Nephron (organoid): ENCODE data around the gene ACR.

Experiments used
- H3K27ac Mint-ChIP-seq, 3 experiments: 2 replicates each; pipeline ENCODE4 v1.8.0; 2020; ENCODE audit warnings: mixed read lengths in 3 of 3, mild to moderate bottlenecking in 2 of 3, moderate library complexity in 1 of 3
- H3K27me3 Mint-ChIP-seq: 2 replicates; pipeline ENCODE4 v1.8.0; 2021; ENCODE audit warnings: low read depth, mild to moderate bottlenecking, moderate library complexity, mixed read lengths
- H3K36me3 Mint-ChIP-seq: 2 replicates; pipeline ENCODE4 v1.8.0; 2020; ENCODE audit warnings: low read depth, mixed read lengths
- H3K4me1 Mint-ChIP-seq: 2 replicates; pipeline ENCODE4 v1.8.0; 2020; ENCODE audit warnings: mixed read lengths
- H3K4me3 Mint-ChIP-seq, 3 experiments: 2 replicates each; pipeline ENCODE4 v1.8.0; 2020; ENCODE audit warnings: mild to moderate bottlenecking in 3 of 3, mixed read lengths in 3 of 3, moderate library complexity in 2 of 3
- H3K9me3 Mint-ChIP-seq: 2 replicates; pipeline ENCODE4 v1.8.0; 2020; ENCODE audit warnings: mixed read lengths
- TF ChIP-seq, protein P1 (sequence below), 3 experiments: fragments of 200-600 bp; sonication (generic); IDR thresholded peaks; one replicate each; pipeline ENCODE4 v1.5.0; 2021; ENCODE audit warnings: antibody characterized with exemption in 3 of 3; ENCODE audit not compliant: unreplicated experiment in 3 of 3

ACR gene

DNA sequence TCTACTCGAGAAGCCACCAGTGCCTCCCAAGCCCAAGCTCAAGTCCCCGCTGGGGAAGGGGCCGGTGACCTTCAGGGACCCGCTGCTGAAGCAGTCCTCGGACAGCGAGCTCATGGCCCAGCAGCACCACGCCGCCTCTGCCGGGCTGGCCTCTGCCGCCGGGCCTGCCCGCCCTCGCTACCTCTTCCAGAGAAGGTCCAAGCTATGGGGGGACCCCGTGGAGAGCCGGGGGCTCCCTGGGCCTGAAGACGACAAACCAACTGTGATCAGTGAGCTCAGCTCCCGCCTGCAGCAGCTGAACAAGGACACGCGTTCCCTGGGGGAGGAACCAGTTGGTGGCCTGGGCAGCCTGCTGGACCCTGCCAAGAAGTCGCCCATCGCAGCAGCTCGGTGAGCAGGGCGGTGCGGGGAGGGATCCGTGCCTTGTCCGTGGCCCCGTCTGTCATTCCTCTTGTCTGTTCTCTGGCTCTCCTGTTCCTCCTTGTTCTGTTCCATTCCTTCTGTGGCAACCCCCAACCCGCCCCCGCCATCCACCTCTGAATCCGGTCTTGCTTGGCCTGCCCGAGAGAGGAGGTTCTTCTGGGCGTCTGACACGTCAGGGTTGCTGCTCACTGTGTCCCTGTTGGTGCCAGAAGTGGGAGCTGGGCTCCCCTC lies 15.8 kb upstream of the ACR start:
- peaks cover 48% of the 10 kb centered on the region for H3K27me3 Mint-ChIP-seq
- no peak overlapping the region for H3K27ac Mint-ChIP-seq
- peak overlapping the region in 1 of 3 experiments; percentile 47 for H3K4me3 Mint-ChIP-seq
- TF ChIP-seq, protein P1, sequence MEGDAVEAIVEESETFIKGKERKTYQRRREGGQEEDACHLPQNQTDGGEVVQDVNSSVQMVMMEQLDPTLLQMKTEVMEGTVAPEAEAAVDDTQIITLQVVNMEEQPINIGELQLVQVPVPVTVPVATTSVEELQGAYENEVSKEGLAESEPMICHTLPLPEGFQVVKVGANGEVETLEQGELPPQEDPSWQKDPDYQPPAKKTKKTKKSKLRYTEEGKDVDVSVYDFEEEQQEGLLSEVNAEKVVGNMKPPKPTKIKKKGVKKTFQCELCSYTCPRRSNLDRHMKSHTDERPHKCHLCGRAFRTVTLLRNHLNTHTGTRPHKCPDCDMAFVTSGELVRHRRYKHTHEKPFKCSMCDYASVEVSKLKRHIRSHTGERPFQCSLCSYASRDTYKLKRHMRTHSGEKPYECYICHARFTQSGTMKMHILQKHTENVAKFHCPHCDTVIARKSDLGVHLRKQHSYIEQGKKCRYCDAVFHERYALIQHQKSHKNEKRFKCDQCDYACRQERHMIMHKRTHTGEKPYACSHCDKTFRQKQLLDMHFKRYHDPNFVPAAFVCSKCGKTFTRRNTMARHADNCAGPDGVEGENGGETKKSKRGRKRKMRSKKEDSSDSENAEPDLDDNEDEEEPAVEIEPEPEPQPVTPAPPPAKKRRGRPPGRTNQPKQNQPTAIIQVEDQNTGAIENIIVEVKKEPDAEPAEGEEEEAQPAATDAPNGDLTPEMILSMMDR (IDR thresholded peaks at IDR 0.05; ENCODE audit: unreplicated experiment in 3 of 3): no peak
- H3K9me3 Mint-ChIP-seq: no peaks in the 10 kb centered on the region
- H3K36me3 Mint-ChIP-seq: peaks cover 40% of the 10 kb centered on the region
- peaks cover 5% of the 10 kb centered on the region for H3K4me1 Mint-ChIP-seq

DNA sequence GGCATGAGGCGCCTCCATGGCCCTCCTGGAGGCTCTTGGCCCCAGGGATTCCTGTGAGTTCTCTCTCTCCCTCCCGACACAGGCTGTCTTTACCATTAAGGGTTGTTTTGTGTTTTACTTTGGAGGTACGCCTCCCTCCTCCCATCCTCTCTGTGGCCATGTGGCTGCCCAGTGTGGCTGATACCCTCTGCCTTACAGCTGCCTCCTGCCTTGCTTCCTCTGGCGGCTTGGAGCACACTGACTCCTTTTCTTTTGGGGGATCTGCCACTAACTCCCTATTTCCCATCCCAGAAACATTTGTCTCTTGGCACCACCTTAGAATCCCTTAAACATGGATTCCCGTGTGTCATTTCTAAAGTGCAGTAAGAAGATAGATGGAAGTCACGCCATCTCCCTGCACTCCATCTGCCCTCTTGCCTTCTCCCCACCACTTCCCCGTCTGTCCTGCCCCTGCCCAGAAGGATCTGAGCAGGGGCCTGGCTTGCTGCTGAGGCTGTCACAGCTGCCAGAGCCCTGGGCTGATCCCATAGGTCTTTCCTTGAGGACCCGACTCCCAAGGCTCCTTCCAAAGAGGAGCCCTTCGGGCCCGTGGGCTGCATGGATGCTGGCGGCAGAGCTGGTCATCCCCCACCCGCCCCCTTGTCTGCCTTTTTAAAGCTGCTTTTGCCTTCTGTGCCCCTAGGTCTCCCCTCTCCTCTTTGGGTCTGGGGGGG lies 15.1 kb upstream of the ACR start:
- Mint-ChIP-seq H3K27me3 (peaks cover 42% of the 10 kb centered on the region), H3K9me3 (no peaks in the 10 kb centered on the region), H3K4me3 (peak overlapping the region; percentile 47 to 60 (median 48)), H3K4me1 (peaks cover under 1% of the 10 kb centered on the region), H3K36me3 (peaks cover 35% of the 10 kb centered on the region), H3K27ac (no peak overlapping the region)
- TF ChIP-seq, protein P1 (IDR thresholded peaks at IDR 0.05; ENCODE audit: unreplicated experiment in 3 of 3): no peak

GRCh38 chr22:50723991-50724390 lies 14.0 kb upstream of the ACR start:
- Mint-ChIP-seq H3K9me3 (no peaks in the 10 kb centered on the region), H3K4me3 (peak overlapping the region in 1 of 3 experiments; percentile 21), H3K27ac (no peak overlapping the region), H3K4me1 (no peaks in the 10 kb centered on the region), H3K36me3 (peaks cover 26% of the 10 kb centered on the region), H3K27me3 (peaks cover 31% of the 10 kb centered on the region)
- TF ChIP-seq, protein P1 (IDR thresholded peaks at IDR 0.05; ENCODE audit: unreplicated experiment in 3 of 3): no peak

DNA sequence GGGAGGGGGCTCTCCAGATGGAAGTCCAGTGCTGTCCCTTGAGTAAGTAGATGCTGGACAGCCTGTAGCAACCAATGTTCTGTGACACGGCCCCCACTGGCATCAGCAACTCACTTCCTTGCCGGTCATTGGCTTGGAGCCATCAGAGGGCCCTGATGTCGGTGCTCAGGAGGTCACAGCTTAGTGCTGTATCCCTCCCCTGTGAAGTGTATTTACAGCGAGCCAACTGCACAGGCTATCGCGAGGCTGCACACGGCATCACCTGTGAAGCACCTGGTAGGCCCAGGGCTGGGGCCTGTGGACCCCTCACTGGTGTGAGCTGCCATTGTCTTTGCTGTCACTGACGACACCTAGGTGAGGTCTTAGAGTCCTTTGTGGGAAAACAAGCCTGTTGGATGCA lies 13.4 kb upstream of the ACR start:
- Mint-ChIP-seq H3K9me3 (no peaks in the 10 kb centered on the region), H3K4me3 (no peak overlapping the region), H3K27me3 (peaks cover 25% of the 10 kb centered on the region), H3K4me1 (no peaks in the 10 kb centered on the region), H3K27ac (no peak overlapping the region), H3K36me3 (peaks cover 22% of the 10 kb centered on the region)
- TF ChIP-seq, protein P1 (IDR thresholded peaks at IDR 0.05; ENCODE audit: unreplicated experiment in 3 of 3): no peak

DNA sequence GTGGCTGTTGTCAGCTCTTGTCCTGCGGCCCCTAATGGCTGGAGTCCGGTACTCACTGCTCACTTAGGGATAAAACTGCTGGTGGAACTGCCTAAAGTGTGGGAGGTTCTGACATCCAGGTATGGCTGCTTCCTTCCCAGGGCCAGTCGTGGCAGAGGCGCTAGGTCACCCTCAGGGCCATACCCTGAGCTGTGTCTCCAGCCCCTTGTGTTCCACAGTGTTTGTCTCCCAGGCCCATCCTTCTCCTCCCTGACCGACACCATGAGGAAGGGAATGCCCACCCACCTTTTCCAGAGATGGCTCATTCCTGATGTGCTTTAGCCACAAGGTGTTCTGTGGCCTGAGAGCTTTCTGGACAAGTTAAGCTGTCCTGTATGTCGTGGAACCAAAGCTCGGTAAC lies 12.4 kb upstream of the ACR start:
- Mint-ChIP-seq H3K4me3 (no peak overlapping the region), H3K27me3 (peaks cover 22% of the 10 kb centered on the region), H3K27ac (no peak overlapping the region), H3K4me1 (no peaks in the 10 kb centered on the region), H3K9me3 (no peaks in the 10 kb centered on the region), H3K36me3 (peaks cover 22% of the 10 kb centered on the region)
- TF ChIP-seq, protein P1 (IDR thresholded peaks at IDR 0.05; ENCODE audit: unreplicated experiment in 3 of 3): no peak
